OCI-LY1 (cell line): ENCODE measurements around the gene RNF103.

ENCODE experiments used
- EZH2 ChIP-seq: fragments of 200-600 bp; sonication (generic), shearing (Covaris generic); IDR thresholded peaks from 2 replicates; pipeline ENCODE4 v1.8.0; 2017; ENCODE audit warnings: borderline replicate concordance, mixed run types, mild to moderate bottlenecking, antibody characterized with exemption, low read length, moderate library complexity, mixed read lengths
- TF ChIP-seq, protein P1 (sequence below): fragments of 200-600 bp; sonication (generic), shearing (Covaris generic); IDR thresholded peaks from 2 replicates; pipeline ENCODE4 v1.5.1; 2017; ENCODE audit warnings: mild to moderate bottlenecking, antibody characterized with exemption, low read length, moderate library complexity, mixed read lengths

DNA sequence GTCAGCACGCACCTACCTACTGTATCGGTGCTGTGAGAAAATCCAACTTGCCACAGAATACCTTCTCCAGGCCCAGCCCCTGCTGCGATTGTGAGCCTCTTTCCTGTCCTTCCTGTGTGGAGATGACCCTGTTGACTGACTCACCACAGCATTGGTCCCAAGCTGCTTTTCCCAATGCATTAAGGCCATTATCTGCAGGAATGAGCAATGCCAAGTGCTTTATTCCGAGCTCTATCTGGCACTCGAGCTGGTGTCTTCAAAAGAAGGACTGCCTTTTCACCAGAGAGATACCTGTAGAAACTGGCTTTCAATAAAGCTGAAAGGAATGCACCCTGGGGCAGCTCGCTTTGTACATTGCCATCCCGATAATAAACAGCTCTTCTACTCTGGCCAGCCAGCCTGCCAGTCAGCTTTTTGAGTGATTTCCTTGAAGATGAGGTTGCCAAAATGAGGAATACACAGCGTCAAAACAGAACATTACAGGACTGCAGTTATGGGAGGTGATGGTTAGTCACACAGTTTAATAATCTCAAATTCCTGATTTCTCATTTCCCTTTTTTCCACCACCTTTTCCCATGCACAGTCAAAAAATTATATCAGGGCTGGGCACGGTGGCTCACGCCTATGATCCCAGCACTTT is 8.3 kb upstream of the RNF103 start:
- TF ChIP-seq, protein P1, sequence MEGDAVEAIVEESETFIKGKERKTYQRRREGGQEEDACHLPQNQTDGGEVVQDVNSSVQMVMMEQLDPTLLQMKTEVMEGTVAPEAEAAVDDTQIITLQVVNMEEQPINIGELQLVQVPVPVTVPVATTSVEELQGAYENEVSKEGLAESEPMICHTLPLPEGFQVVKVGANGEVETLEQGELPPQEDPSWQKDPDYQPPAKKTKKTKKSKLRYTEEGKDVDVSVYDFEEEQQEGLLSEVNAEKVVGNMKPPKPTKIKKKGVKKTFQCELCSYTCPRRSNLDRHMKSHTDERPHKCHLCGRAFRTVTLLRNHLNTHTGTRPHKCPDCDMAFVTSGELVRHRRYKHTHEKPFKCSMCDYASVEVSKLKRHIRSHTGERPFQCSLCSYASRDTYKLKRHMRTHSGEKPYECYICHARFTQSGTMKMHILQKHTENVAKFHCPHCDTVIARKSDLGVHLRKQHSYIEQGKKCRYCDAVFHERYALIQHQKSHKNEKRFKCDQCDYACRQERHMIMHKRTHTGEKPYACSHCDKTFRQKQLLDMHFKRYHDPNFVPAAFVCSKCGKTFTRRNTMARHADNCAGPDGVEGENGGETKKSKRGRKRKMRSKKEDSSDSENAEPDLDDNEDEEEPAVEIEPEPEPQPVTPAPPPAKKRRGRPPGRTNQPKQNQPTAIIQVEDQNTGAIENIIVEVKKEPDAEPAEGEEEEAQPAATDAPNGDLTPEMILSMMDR: no peak
- no peak for TF ChIP-seq EZH2
